Measurements from ENCODE around the gene HPN. TPM values are rescaled to one million over a fixed set of nuclear protein-coding genes. Genes with fewer than 3 reads are reported as not detected.

The HPN gene
- total and polyA plus RNA-seq, 9 donors = 0.42 to 21.1 (median 2.9) TPM; not detected in 1

DNA sequence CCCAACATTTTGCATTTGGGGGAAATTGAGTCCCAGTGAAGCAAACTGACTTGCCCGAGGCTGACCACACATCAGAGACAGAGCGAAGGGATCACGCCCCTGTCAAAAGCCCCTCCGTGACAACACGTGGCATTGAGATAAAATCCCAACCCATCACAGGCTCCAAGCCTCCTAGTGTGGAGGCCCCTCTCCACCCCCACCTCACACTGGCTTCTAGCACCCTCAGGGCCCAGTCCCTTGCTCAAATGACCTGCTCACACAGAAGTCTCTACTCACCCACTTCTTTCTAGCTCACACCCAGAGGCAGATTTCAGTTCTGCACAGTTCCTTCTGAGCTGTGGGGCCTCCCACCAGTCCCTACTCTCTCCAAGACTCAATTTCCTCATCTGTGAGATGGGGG, 10.3 kb downstream of the HPN start:
- no peak for DNase-seq
- intact Hi-C loops (cut with DNase I) = no loop called here

DNA sequence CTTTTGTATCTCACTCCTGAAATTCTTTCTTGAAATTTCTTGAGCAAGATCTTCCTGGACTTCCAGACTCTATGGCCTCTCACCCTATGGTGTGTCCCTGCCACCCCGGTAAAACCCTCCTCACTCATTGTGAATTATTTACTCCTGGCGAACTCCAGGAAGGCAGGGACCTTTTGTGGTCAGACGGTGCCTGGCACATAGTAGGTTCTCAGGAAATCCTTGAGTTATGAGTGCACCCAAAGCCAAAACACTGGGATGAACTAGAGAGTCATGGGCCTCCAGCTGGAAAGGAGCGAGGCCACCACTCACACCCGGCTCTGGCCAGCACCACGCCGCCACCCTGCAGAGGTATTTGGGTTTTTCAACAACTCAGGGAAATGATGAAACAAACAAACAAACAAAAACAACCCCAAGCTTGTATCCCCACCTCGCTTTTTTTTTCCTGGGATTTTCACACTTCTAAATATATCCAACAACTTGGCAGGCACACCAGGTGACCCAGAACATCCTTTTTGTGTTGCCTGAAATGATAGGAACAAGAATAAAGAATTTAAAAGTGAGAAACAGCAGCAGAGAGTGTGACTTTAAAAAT, 11.2 kb downstream of the HPN start:
- WGBS, 3 donors = 72 to 76% (median 74%) methylated on average over 8 of the region's 8 CpGs
- Histone ChIP-seq H3K4me3 (no peak overlapping the region), H3K27me3 (no peaks in the 10 kb centered on the region), H3K9me3 (no peaks in the 10 kb centered on the region), H3K36me3 (no peaks in the 10 kb centered on the region), H3K4me1 (ENCODE audit: insufficient read depth) (no peaks in the 10 kb centered on the region), H3K27ac (no peak overlapping the region)
- no peak for DNase-seq
- TF ChIP-seq POLR2A (IDR thresholded peaks at IDR 0.05) (no peak), EP300 (IDR thresholded peaks at IDR 0.05) (no peak)
- TF ChIP-seq, protein P1, sequence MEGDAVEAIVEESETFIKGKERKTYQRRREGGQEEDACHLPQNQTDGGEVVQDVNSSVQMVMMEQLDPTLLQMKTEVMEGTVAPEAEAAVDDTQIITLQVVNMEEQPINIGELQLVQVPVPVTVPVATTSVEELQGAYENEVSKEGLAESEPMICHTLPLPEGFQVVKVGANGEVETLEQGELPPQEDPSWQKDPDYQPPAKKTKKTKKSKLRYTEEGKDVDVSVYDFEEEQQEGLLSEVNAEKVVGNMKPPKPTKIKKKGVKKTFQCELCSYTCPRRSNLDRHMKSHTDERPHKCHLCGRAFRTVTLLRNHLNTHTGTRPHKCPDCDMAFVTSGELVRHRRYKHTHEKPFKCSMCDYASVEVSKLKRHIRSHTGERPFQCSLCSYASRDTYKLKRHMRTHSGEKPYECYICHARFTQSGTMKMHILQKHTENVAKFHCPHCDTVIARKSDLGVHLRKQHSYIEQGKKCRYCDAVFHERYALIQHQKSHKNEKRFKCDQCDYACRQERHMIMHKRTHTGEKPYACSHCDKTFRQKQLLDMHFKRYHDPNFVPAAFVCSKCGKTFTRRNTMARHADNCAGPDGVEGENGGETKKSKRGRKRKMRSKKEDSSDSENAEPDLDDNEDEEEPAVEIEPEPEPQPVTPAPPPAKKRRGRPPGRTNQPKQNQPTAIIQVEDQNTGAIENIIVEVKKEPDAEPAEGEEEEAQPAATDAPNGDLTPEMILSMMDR (IDR thresholded peaks at IDR 0.05) = no peak
- intact Hi-C loops (cut with DNase I) = no loop called here

More for the DNA sequence above, 10.3 kb downstream of the HPN start:
- Histone ChIP-seq H3K27me3 (no peaks in the 10 kb centered on the region), H3K4me1 (ENCODE audit: insufficient read depth) (no peaks in the 10 kb centered on the region), H3K9me3 (no peaks in the 10 kb centered on the region), H3K4me3 (no peak overlapping the region), H3K27ac (no peak overlapping the region), H3K36me3 (no peaks in the 10 kb centered on the region)
- TF ChIP-seq, protein P1 (IDR thresholded peaks at IDR 0.05) = no peak
- WGBS, 3 donors = 84 to 92% (median 87%) methylated on average over 5 of the region's 5 CpGs

DNA sequence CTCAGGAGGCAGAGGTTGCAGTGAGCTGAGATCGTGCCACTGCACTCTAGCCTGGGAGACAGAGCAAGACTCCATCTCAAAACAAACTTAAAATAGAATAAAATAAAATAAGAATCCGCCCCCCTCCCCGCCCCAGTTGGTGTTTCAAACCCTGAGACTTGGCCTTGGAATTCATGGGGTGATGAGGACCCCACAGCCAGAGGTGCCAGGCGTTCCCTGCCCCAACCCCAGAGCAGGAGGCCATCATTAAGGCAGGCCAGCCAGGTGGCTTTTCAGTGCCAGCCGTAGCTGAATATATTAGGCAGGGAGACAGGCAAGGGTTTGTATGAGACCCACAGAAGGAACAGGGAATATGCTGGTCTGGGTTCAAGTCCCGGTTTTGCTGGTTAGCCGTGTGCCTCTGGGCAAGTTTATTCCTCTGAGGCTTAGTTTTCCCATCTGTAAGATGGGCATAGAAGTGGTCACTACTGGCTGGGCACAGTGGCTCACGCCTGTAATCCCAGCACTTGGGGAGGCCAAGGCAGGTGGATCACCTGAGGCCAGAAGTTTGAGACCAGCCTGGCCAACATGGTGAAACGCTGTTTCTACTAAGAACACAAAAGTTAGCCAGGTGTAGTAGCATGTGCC, 12.3 kb downstream of the HPN start:
- intact Hi-C loops (cut with DNase I) = no loop called here
- WGBS, 3 donors = 75 to 82% (median 77%) methylated on average over 9 of the region's 9 CpGs
- no peak overlapping the region for H3K4me3 ChIP-seq
- no peak for TF ChIP-seq POLR2A (IDR thresholded peaks at IDR 0.05)
- TF ChIP-seq, protein P1 (IDR thresholded peaks at IDR 0.05) = no peak
- TF ChIP-seq EP300 (IDR thresholded peaks at IDR 0.05) = no peak
- no peak for DNase-seq
- no peak overlapping the region for H3K27ac ChIP-seq
- H3K36me3 ChIP-seq = no peaks in the 10 kb centered on the region
- H3K9me3 ChIP-seq = no peaks in the 10 kb centered on the region
- no peaks in the 10 kb centered on the region for H3K27me3 ChIP-seq
- no peaks in the 10 kb centered on the region for H3K4me1 ChIP-seq (ENCODE audit: insufficient read depth)

DNA sequence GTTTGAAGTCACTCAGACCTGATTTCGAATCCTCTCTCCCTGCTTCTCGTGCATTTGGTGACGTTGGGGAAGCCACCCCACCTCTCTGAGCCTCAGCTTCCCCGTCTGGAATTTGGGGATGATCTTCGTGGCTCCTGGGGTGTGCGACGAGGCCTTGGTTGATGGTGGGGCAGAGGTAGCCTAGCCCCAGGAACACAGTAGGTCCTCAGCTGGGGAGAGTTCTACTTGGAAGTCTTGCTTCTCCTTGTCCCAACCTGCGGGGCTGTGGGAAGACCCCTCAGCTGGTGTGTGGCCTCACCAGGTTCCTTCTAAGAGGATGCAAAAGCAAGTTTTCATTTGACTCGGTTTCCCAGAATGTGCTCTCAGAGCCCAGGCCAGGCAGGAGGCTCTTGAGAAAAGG, 13.1 kb downstream of the HPN start:
- Histone ChIP-seq H3K27ac (no peak overlapping the region), H3K27me3 (no peaks in the 10 kb centered on the region), H3K4me1 (ENCODE audit: insufficient read depth) (no peaks in the 10 kb centered on the region), H3K36me3 (no peaks in the 10 kb centered on the region), H3K9me3 (no peaks in the 10 kb centered on the region), H3K4me3 (no peak overlapping the region)
- TF ChIP-seq EP300 (IDR thresholded peaks at IDR 0.05) (no peak), POLR2A (IDR thresholded peaks at IDR 0.05) (no peak)
- TF ChIP-seq, protein P1 (IDR thresholded peaks at IDR 0.05) = no peak
- WGBS, 3 donors = 86 to 93% (median 88%) methylated on average over 9 of the region's 9 CpGs
- intact Hi-C loops (cut with DNase I) = no loop called here
- no peak for DNase-seq
